Activated CD8-positive, alpha-beta memory T cell treated with anti-CD3 and anti-CD28 coated beads, Interleukin-2, amount 50 U/mL, for 4 hours (primary cell): Measurements from ENCODE around the gene CACNA1E.

Experiments used
- DNase-seq: peaks from one replicate; pipeline ENCODE4 v3.0.0-alpha.2; 2020

CACNA1E gene

GRCh38 chr1:181778640-181779260, 295.4 kb downstream of the CACNA1E start:
- no peak for DNase-seq

- no peak for DNase-seq
These were observed 296.0 kb downstream of the CACNA1E start for GRCh38 chr1:181779343-181779742.

DNA sequence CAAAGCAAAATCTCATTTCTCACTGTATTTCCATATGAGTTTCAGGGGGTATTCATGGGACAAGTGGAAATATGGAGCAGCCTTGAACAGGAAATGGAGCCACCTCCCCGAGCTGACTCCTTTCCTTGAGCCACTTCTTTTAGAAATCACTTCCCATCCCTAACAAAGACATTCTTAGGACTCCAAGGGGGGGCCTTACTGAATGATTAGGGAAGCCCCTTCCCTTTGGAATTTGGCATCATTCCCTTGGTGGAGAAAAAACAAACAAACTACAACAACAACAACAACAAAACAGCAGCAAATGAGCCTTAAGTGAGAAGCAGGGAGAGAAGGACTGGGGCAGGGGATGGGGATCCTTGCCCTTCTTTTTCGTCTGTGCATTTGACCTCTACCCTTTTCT, 299.9 kb downstream of the CACNA1E start:
- DNase-seq = no peak

- no peak for DNase-seq
These were observed 300.8 kb downstream of the CACNA1E start for GRCh38 chr1:181784039-181784683.

DNA sequence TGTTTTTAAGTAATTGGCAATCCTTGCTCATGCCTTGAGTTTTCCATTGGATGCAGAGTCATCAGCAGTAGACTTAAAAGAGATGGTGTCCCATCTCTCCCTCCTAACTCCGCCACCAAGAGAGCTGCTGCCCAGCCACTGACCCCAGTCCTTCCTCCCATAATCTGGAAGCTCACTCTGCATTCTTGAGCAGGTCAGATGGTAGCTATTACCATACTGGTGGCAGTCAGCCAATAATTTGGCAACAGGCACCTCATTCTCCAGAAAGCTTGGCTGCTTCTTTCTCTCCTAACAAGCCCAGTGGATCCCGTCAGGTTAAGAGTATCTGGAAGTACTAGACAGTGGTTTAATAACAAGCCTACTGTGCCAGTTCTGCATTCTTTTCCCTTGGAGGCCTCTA, 306.1 kb downstream of the CACNA1E start:
- DNase-seq = no peak

- DNase-seq = no peak
These were observed 308.4 kb downstream of the CACNA1E start for GRCh38 chr1:181791721-181792120.

- DNase-seq = no peak
These were observed 310.5 kb downstream of the CACNA1E start for GRCh38 chr1:181793831-181794230.

- no peak for DNase-seq
These were observed 311.0 kb downstream of the CACNA1E start for GRCh38 chr1:181794332-181794731.

- no peak for DNase-seq
These were observed 315.0 kb downstream of the CACNA1E start for GRCh38 chr1:181798191-181798926.

- no peak for DNase-seq
These were observed 318.3 kb downstream of the CACNA1E start for GRCh38 chr1:181801617-181802016.

DNA sequence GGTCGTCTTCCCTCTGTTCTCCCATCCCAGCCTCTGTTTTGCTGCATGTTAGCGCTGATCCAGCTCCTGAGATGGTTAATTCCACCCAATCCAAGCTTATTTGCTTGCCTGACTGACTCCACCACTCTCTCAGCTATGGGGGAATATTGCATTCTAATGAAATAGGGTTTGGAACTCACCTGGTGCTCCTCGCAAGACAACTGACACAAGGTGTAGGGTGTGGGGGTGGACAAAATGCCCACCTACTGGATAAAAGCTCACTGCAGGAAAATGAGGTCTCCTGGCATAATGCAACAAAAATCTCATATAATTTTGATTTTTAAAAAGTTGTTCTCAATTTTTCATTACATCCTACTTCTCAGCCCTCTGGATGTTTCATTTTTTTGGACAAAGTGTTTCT, 319.1 kb downstream of the CACNA1E start:
- no peak for DNase-seq

GRCh38 chr1:181803421-181803820, 320.1 kb downstream of the CACNA1E start:
- no peak for DNase-seq

- no peak for DNase-seq
These were observed 321.7 kb downstream of the CACNA1E start for GRCh38 chr1:181804989-181805388.

GRCh38 chr1:181806746-181807145, 323.4 kb downstream of the CACNA1E start:
- no peak for DNase-seq

GRCh38 chr1:181807251-181807650, 323.9 kb downstream of the CACNA1E start:
- DNase-seq = no peak

- DNase-seq = no peak
These were observed 326.8 kb downstream of the CACNA1E start for GRCh38 chr1:181809991-181810545.

DNA sequence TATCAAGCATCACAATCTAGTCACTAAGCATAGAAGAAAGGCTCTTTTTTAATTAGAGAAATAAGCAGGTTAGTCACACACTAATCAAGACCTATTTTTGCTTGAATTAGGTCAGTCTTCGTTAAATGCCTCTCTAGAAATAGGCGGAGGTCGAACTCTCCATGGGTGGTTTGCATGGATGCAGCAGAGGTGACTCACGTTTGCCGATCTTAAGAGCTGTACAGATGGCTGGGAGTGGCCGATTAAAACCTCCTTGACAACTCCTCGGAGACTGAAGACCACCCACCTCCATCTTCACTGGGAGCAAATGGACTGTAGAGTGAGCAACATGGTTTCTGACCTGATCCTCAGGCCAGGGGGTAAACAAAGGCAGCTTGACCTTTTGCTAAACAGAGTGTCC, 328.9 kb downstream of the CACNA1E start:
- DNase-seq = no peak

GRCh38 chr1:181813266-181813665, 329.9 kb downstream of the CACNA1E start:
- DNase-seq = no peak

- DNase-seq = no peak
These were observed 333.3 kb downstream of the CACNA1E start for GRCh38 chr1:181816608-181817007.

GRCh38 chr1:181817091-181817490, 333.8 kb downstream of the CACNA1E start:
- DNase-seq = no peak

GRCh38 chr1:181818459-181818858, 335.1 kb downstream of the CACNA1E start:
- DNase-seq = no peak

GRCh38 chr1:181818943-181819342, 335.6 kb downstream of the CACNA1E start:
- DNase-seq = no peak

- no peak for DNase-seq
These were observed 338.4 kb downstream of the CACNA1E start for GRCh38 chr1:181821701-181822100.
